Neuronal stem cell (in vitro differentiated cells): Measurements from ENCODE around the gene PDCD11.

Experiments used
- DNase-seq: peaks from one replicate; pipeline ENCODE4 v3.0.0-alpha.2; 2013; ENCODE audit warnings: low spot score
- H2AFZ ChIP-seq: one replicate; pipeline ENCODE4 v1.6.1; 2013; ENCODE audit warnings: mild to moderate bottlenecking, low read length, inconsistent platforms
- H2AK5ac ChIP-seq: 2 replicates; pipeline ENCODE4 v1.6.1; 2013; ENCODE audit warnings: low read depth, mild to moderate bottlenecking, inconsistent platforms, low read length, moderate library complexity, mixed read lengths
- H2BK120ac ChIP-seq: 2 replicates; pipeline ENCODE4 v1.6.1; 2013; ENCODE audit warnings: low read depth, mild to moderate bottlenecking, inconsistent platforms, low read length, moderate library complexity, mixed read lengths
- H2BK12ac ChIP-seq: one replicate; pipeline ENCODE4 v1.6.1; 2013; ENCODE audit warnings: low read length, inconsistent platforms
- H2BK15ac ChIP-seq: 2 replicates; pipeline ENCODE4 v1.6.1; 2013; ENCODE audit warnings: mild to moderate bottlenecking, low read length, inconsistent platforms, mixed read lengths
- H2BK5ac ChIP-seq: one replicate; pipeline ENCODE4 v1.6.1; 2013; ENCODE audit warnings: inconsistent platforms, mild to moderate bottlenecking, low read length, moderate library complexity
- H3K14ac ChIP-seq: one replicate; pipeline ENCODE4 v1.6.1; 2013; ENCODE audit warnings: low read length, inconsistent platforms
- H3K18ac ChIP-seq: 2 replicates; pipeline ENCODE4 v1.6.1; 2013; ENCODE audit warnings: low read length, inconsistent platforms
- H3K23ac ChIP-seq: 2 replicates; pipeline ENCODE4 v1.6.1; 2013; ENCODE audit warnings: low read depth, mild to moderate bottlenecking, mixed read lengths, low read length, inconsistent platforms; ENCODE audit not compliant: poor library complexity
- H3K27ac ChIP-seq: replicated peaks from 3 replicates; pipeline ENCODE4 v1.5.1; 2013; ENCODE audit warnings: low read length, inconsistent platforms
- H3K27me3 ChIP-seq, 3 experiments: 2 replicates each; pipeline ENCODE4 v1.6.1; 2013; ENCODE audit warnings: low read length in 3 of 3, mild to moderate bottlenecking in 2 of 3, inconsistent platforms in 1 of 3, low read depth in 1 of 3, mixed read lengths in 1 of 3, moderate library complexity in 1 of 3; ENCODE audit not compliant: control insufficient read depth in 3 of 3, insufficient read depth in 3 of 3
- H3K36me3 ChIP-seq, 2 donors: replicated peaks in 1 of 2; 2 replicates each; pipeline ENCODE4 v1.6.1; 2013; ENCODE audit warnings: low read length in 2 of 2; ENCODE audit not compliant: control insufficient read depth in 2 of 2, insufficient read depth in 2 of 2
- H3K4ac ChIP-seq: 2 replicates; pipeline ENCODE4 v1.6.1; 2013; ENCODE audit warnings: inconsistent platforms, mild to moderate bottlenecking, low read length, moderate library complexity
- H3K4me1 ChIP-seq, 2 donors: 1 replicate in 1 of 2; 2 replicates in 1 of 2; pipeline ENCODE4 v1.6.1; 2013; ENCODE audit warnings: low read length in 2 of 2, low read depth in 1 of 2; ENCODE audit not compliant: control insufficient read depth in 2 of 2, insufficient read depth in 1 of 2
- H3K4me2 ChIP-seq: one replicate; pipeline ENCODE4 v1.6.1; 2013; ENCODE audit warnings: mild to moderate bottlenecking, low read length, inconsistent platforms; ENCODE audit not compliant: insufficient read depth, poor library complexity, severe bottlenecking
- H3K4me3 ChIP-seq, 2 donors: 2 replicates each; pipeline ENCODE4 v1.5.1; 2013; ENCODE audit warnings: low read length in 2 of 2, mild to moderate bottlenecking in 2 of 2, inconsistent platforms in 1 of 2, moderate library complexity in 1 of 2
- H3K79me1 ChIP-seq: one replicate; pipeline ENCODE4 v1.6.1; 2013; ENCODE audit warnings: low read depth, mild to moderate bottlenecking, inconsistent platforms, low read length, moderate library complexity
- H3K9ac ChIP-seq: one replicate; pipeline ENCODE4 v1.6.1; 2013; ENCODE audit warnings: mild to moderate bottlenecking, low read depth, low read length, inconsistent platforms; ENCODE audit not compliant: poor library complexity
- H3K9me3 ChIP-seq, 2 donors: replicated peaks in 1 of 2; 2 replicates each; pipeline versions ENCODE3 to v1.6.1; 2013; ENCODE audit warnings: low read length in 2 of 2, mild to moderate bottlenecking in 2 of 2, inconsistent platforms in 1 of 2, low read depth in 1 of 2, mixed read lengths in 1 of 2, moderate library complexity in 1 of 2; ENCODE audit not compliant: control insufficient read depth in 2 of 2, insufficient read depth in 1 of 2
- H4K8ac ChIP-seq: one replicate; pipeline ENCODE4 v1.6.1; 2013; ENCODE audit warnings: low read depth, mild to moderate bottlenecking, inconsistent platforms, low read length, moderate library complexity
- H4K91ac ChIP-seq: one replicate; pipeline ENCODE4 v1.6.1; 2013; ENCODE audit warnings: low read length, low read depth, mild to moderate bottlenecking, inconsistent platforms; ENCODE audit not compliant: poor library complexity
- WGBS, 2 donors: extraction: QIAGEN DNeasy Blood & Tissue Kit; methylation state at CpG; one replicate each; pipeline ENCODE4 v1.1.7; 2013; ENCODE audit warnings: missing lambda C conversion rate in 2 of 2, mixed read lengths in 1 of 2; ENCODE audit not compliant: insufficient read length in 2 of 2, insufficient replicate concordance in 1 of 2; ENCODE audit errors: extremely low coverage in 2 of 2; 5-methylcytosine and 5-hydroxymethylcytosine counted together

PDCD11 gene

GRCh38 chr10:103374263-103374662 lies 22.2 kb upstream of the PDCD11 start:
- no peak overlapping the region for H2AFZ ChIP-seq
- H3K27ac ChIP-seq: no peak overlapping the region
- no peak overlapping the region for H2AK5ac ChIP-seq
- no peak overlapping the region for H3K23ac ChIP-seq
- no peaks in the 10 kb centered on the region for H3K4me1 ChIP-seq
- no peak overlapping the region for H3K4me2 ChIP-seq
- H3K4ac ChIP-seq: no peak overlapping the region
- H2BK5ac ChIP-seq: no peak overlapping the region
- no peak overlapping the region for H3K4me3 ChIP-seq
- H3K18ac ChIP-seq: no peak overlapping the region
- H3K36me3 ChIP-seq: peaks cover 7 to 64% of the 10 kb centered on the region in 2 donors
- H3K9me3 ChIP-seq: no peaks in the 10 kb centered on the region
- no peak overlapping the region for H4K91ac ChIP-seq
- peaks cover 2% of the 10 kb centered on the region for H3K79me1 ChIP-seq
- H2BK120ac ChIP-seq: no peak overlapping the region
- H3K14ac ChIP-seq: no peak overlapping the region
- no peaks in the 10 kb centered on the region for H3K27me3 ChIP-seq
- no CpG with 5 or more reads among the region's 5 CpGs for WGBS, 2 donors
- no peak for DNase-seq
- no peak overlapping the region for H2BK15ac ChIP-seq
- H4K8ac ChIP-seq: no peak overlapping the region
- no peak overlapping the region for H2BK12ac ChIP-seq
- H3K9ac ChIP-seq: no peak overlapping the region

GRCh38 chr10:103382769-103383168 lies 13.7 kb upstream of the PDCD11 start:
- Histone ChIP-seq H3K14ac (no peak overlapping the region), H3K4me3 (no peak overlapping the region), H2BK15ac (no peak overlapping the region), H2BK12ac (no peak overlapping the region), H4K8ac (no peak overlapping the region), H3K4me1 (no peaks in the 10 kb centered on the region), H2BK120ac (no peak overlapping the region), H3K4ac (no peak overlapping the region), H3K9ac (no peak overlapping the region), H4K91ac (no peak overlapping the region), H3K27me3 (no peaks in the 10 kb centered on the region), H3K27ac (no peak overlapping the region), H3K23ac (no peak overlapping the region), H3K79me1 (no peaks in the 10 kb centered on the region), H2AK5ac (no peak overlapping the region), H2BK5ac (no peak overlapping the region), H3K9me3 (no peaks in the 10 kb centered on the region), H3K18ac (no peak overlapping the region), H3K36me3 (peaks cover 5 to 78% of the 10 kb centered on the region in 2 donors), H2AFZ (no peak overlapping the region), H3K4me2 (no peak overlapping the region)
- no peak for DNase-seq
- WGBS, 2 donors: no CpG with 5 or more reads among the region's 5 CpGs

GRCh38 chr10:103394180-103394579 lies 2.2 kb upstream of the PDCD11 start:
- DNase-seq: no peak
- no CpG with 5 or more reads among the region's 14 CpGs for WGBS, 2 donors

GRCh38 chr10:103395754-103396066 lies 716 bp upstream of the PDCD11 start:
- Histone ChIP-seq H3K18ac (no peak overlapping the region), H3K4me2 (peak overlapping the region; percentile 92), H3K79me1 (peaks cover 8% of the 10 kb centered on the region), H4K8ac (no peak overlapping the region), H3K36me3 (peaks cover 13 to 64% of the 10 kb centered on the region in 2 donors), H3K14ac (no peak overlapping the region), H3K27ac (no peak overlapping the region), H2BK5ac (peak overlapping the region; percentile 89), H2BK120ac (no peak overlapping the region), H3K27me3 (no peaks in the 10 kb centered on the region), H3K4me3 (peak overlapping the region; percentile 71 to 90), H2AFZ (peak overlapping the region; percentile 83), H2AK5ac (no peak overlapping the region), H3K9me3 (no peaks in the 10 kb centered on the region), H3K4me1 (peaks cover 4 to 11% of the 10 kb centered on the region in 2 donors), H3K9ac (peak overlapping the region; percentile 95), H2BK12ac (no peak overlapping the region), H3K4ac (no peak overlapping the region), H4K91ac (no peak overlapping the region), H2BK15ac (no peak overlapping the region), H3K23ac (no peak overlapping the region)
- WGBS, 2 donors: no CpG with 5 or more reads among the region's 11 CpGs
- DNase-seq: peak; percentile 2

More at GRCh38 chr10:103394180-103394579, 2.2 kb upstream of the PDCD11 start:
- peaks cover 4 to 11% of the 10 kb centered on the region in 2 donors for H3K4me1 ChIP-seq
- no peak overlapping the region for H3K4me2 ChIP-seq
- H3K9ac ChIP-seq: no peak overlapping the region
- H2AK5ac ChIP-seq: no peak overlapping the region
- no peaks in the 10 kb centered on the region for H3K27me3 ChIP-seq
- H3K79me1 ChIP-seq: peaks cover 8% of the 10 kb centered on the region
- H2BK5ac ChIP-seq: no peak overlapping the region
- peak overlapping the region in 1 of 2 donors; percentile 18 for H3K4me3 ChIP-seq
- no peak overlapping the region for H2BK120ac ChIP-seq
- H3K4ac ChIP-seq: no peak overlapping the region
- no peak overlapping the region for H3K27ac ChIP-seq
- no peak overlapping the region for H3K18ac ChIP-seq
- no peaks in the 10 kb centered on the region for H3K9me3 ChIP-seq
- no peak overlapping the region for H2AFZ ChIP-seq
- H3K36me3 ChIP-seq: peaks cover 7 to 62% of the 10 kb centered on the region in 2 donors
- no peak overlapping the region for H3K14ac ChIP-seq
- no peak overlapping the region for H2BK15ac ChIP-seq
- H3K23ac ChIP-seq: no peak overlapping the region
- no peak overlapping the region for H2BK12ac ChIP-seq
- no peak overlapping the region for H4K91ac ChIP-seq
- H4K8ac ChIP-seq: no peak overlapping the region
